Uterus (tissue), 4 donors: ENCODE results near the gene FAM120A. TPM values are rescaled to one million over a fixed set of nuclear protein-coding genes. Genes with fewer than 3 reads are reported as not detected.
A peak's percentile ranks its signal among the peaks of the same experiment; 100 is the strongest.

Experiments
- DNase-seq, 2 donors: peaks; one replicate each; pipeline ENCODE4 v3.0.0-alpha.2; 2019 to 2020
- H3K27ac ChIP-seq, 2 donors: fragments of 200-600 bp; sonication (generic); 1 replicate in 1 of 2; 2 replicates in 1 of 2; pipeline ENCODE4 v1.5.1; 2016 to 2018
- H3K27me3 ChIP-seq, 2 donors: fragments of 200-600 bp; sonication (generic); one replicate each; pipeline ENCODE4 v1.5.1; 2018 to 2019; ENCODE audit warnings: control low read depth in 1 of 2
- H3K36me3 ChIP-seq, 2 donors: fragments of 200-600 bp; sonication (generic); one replicate each; pipeline ENCODE4 v1.5.1; 2019; ENCODE audit warnings: control low read depth in 1 of 2
- H3K4me1 ChIP-seq, 2 donors: fragments of 200-600 bp; sonication (generic); one replicate each; pipeline ENCODE4 v1.5.1; 2018 to 2019; ENCODE audit warnings: control low read depth in 1 of 2
- H3K4me3 ChIP-seq, 2 donors: fragments of 200-600 bp; sonication (generic); 1 replicate in 1 of 2; 2 replicates in 1 of 2; pipeline ENCODE4 v1.5.1; 2018 to 2019; ENCODE audit warnings: mild to moderate bottlenecking in 1 of 2
- H3K9me3 ChIP-seq, 2 donors: fragments of 200-600 bp; sonication (generic); one replicate each; pipeline ENCODE4 v1.5.1; 2019; ENCODE audit warnings: control low read depth in 1 of 2
- CTCF ChIP-seq, 4 experiments: fragments of 200-600 bp in 2 of 4; fragments of 450-650 bp in 2 of 4; sonication (generic) in 2 of 4; IDR thresholded peaks; one replicate each; pipeline ENCODE4 v1.5.1; 2016 to 2019; ENCODE audit warnings: antibody characterized with exemption in 4 of 4, mild to moderate bottlenecking in 2 of 4, moderate library complexity in 1 of 4
- POLR2A ChIP-seq, 2 donors: fragments of 450-650 bp; IDR thresholded peaks; one replicate each; pipeline ENCODE4 v1.6.1; 2016; ENCODE audit warnings: antibody characterized with exemption in 2 of 2, mild to moderate bottlenecking in 1 of 2, moderate library complexity in 1 of 2
- intact Hi-C: fragments of 100-400 bp; cut with DNase I; formaldehyde crosslinking; loops from one replicate; pipeline ENCODE4 v1.15.1; 2023; ENCODE audit warnings: low total_unique reads
- total RNA-seq, 4 donors: library from RNA; depleted of rRNA in 3 of 4; stranded (reverse); fragments of >200 nt in 3 of 4; gene quantifications; one replicate each; pipeline versions ENCODE4 v1.1.0 to v1.2.4, GENCODE V29; 2014 to 2023
- donor health status: DM: yes; HTN: yes; CAD: no.

The FAM120A gene
- total RNA-seq, 4 donors from 2014 or later: 36.8 to 110 (median 103) TPM

GRCh38 chr9:93447655-93448054, 3.8 kb upstream of the FAM120A start:
- Histone ChIP-seq H3K9me3 (no peaks in the 10 kb centered on the region), H3K4me3 (no peak overlapping the region), H3K36me3 (no peaks in the 10 kb centered on the region), H3K4me1 (peaks cover 0 to 8% of the 10 kb centered on the region in 2 donors), H3K27me3 (no peaks in the 10 kb centered on the region), H3K27ac (no peak overlapping the region)
- intact Hi-C loops: no loop called here
- DNase-seq: no peak
- TF ChIP-seq CTCF (IDR thresholded peaks at IDR 0.05) (no peak), POLR2A (IDR thresholded peaks at IDR 0.05) (no peak)

- no peaks in the 10 kb centered on the region for H3K27me3 ChIP-seq
- H3K4me1 ChIP-seq: peaks cover 0 to 25% of the 10 kb centered on the region in 2 donors
- no peaks in the 10 kb centered on the region for H3K36me3 ChIP-seq
- peak; percentile 44 to 46 for DNase-seq
- peak overlapping the region; percentile 69 to 81 for H3K4me3 ChIP-seq
- no peaks in the 10 kb centered on the region for H3K9me3 ChIP-seq
- peak overlapping the region; percentile 93 to 98 for H3K27ac ChIP-seq
- TF ChIP-seq POLR2A (IDR thresholded peaks at IDR 0.05): no peak
- TF ChIP-seq CTCF (IDR thresholded peaks at IDR 0.05): peak in 2 of 4 experiments; percentile 14 to 46
- intact Hi-C loops: loop anchor here (10.0 kb wide), 1 partner anchor 713 kb away; no protein-coding TSS in a partner anchor
These were observed 594 bp downstream of the FAM120A start for GRCh38 chr9:93451849-93452709.

- Histone ChIP-seq H3K27me3 (no peaks in the 10 kb centered on the region), H3K9me3 (no peaks in the 10 kb centered on the region), H3K4me1 (peaks cover 0 to 27% of the 10 kb centered on the region in 2 donors), H3K4me3 (peak overlapping the region; percentile 69 to 81), H3K27ac (peak overlapping the region; percentile 93 to 98), H3K36me3 (no peaks in the 10 kb centered on the region)
- TF ChIP-seq CTCF (IDR thresholded peaks at IDR 0.05) (no peak), POLR2A (IDR thresholded peaks at IDR 0.05) (no peak)
- intact Hi-C loops: loop anchor here (10.0 kb wide), 1 partner anchor 712 kb away; no protein-coding TSS in a partner anchor
- no peak for DNase-seq
These were observed 1.2 kb downstream of the FAM120A start for GRCh38 chr9:93452710-93453046.

- peak; percentile 87 to 92 for DNase-seq
- H3K9me3 ChIP-seq: no peaks in the 10 kb centered on the region
- H3K27me3 ChIP-seq: no peaks in the 10 kb centered on the region
- no peak for TF ChIP-seq CTCF (IDR thresholded peaks at IDR 0.05)
- peak; percentile 47 to 51 for TF ChIP-seq POLR2A (IDR thresholded peaks at IDR 0.05)
- intact Hi-C loops: loop anchor here (10.0 kb wide), 1 partner anchor 712 kb away; no protein-coding TSS in a partner anchor
- no peaks in the 10 kb centered on the region for H3K36me3 ChIP-seq
- H3K27ac ChIP-seq: peak within 1 kb of the TSS; percentile 93 to 98
- peak within 1 kb of the TSS; percentile 69 to 81 for H3K4me3 ChIP-seq
- H3K4me1 ChIP-seq: peaks cover 0 to 27% of the 10 kb centered on the region in 2 donors
These were observed 1.8 kb downstream of the FAM120A start, which contains the start of gene FAM120AOS for GRCh38 chr9:93453047-93453914. FAM120AOS (minus strand) TSS chr9:93453581; CDS start chr9:93452709, 872 bp downstream.
